ENCODE results near the gene C18orf32. TPM values are rescaled to one million over a fixed set of nuclear protein-coding genes. Genes with fewer than 3 reads are reported as not detected.
"Not testable (repeated sequence)": the region's sequence is repeated elsewhere in the genome, so short reads cannot be mapped to it uniquely, and the experiment has no call there.

C18orf32 gene
- total and polyA plus RNA-seq, 2 donors (not counting 3 experiments of a cell fraction or from before 2014, with no cell fraction given): 20.4 to 27.4 TPM

DNA sequence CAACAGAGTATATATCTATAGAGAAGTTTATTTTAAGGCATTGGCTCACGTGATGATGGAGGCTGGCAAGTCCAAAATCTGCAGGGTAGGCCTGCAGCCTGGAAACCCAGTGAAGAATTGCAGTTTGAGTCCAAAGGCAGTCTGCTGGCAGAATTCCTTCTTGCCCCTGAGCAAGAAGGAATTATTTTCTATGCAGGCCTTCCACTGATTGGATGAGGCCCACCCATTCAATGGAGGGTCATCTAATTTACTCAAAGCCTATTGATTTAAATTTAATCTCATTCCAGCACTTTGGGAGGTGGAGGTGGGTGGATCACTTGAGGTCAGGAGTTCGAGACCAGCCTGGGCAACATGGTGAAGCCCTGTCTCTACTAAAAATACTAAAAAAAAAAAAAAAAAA lies 30.4 kb upstream of the C18orf32 start:
- Histone ChIP-seq H3K9me3 (replicated peaks; ENCODE audit: control insufficient read depth, insufficient read depth, low read length) (no peaks in the 10 kb centered on the region), H3K27me3 (ENCODE audit: control insufficient read depth in 2 of 2, insufficient read depth in 2 of 2, low read length in 2 of 2) (no peaks in the 10 kb centered on the region), H3K9ac (replicated peaks; ENCODE audit: extremely low read depth, insufficient read depth, low read length) (no peak overlapping the region), H3K4me2 (ENCODE audit: insufficient read depth, low read length) (no peak overlapping the region), H3K4me3 (replicated peaks in 1 of 3; ENCODE audit: insufficient read depth in 1 of 3, low read depth in 1 of 3, low read length in 3 of 3) (no peak overlapping the region), H3K36me3 (ENCODE audit: control insufficient read depth in 2 of 2, extremely low read depth in 1 of 2, insufficient read depth in 2 of 2, low read length in 2 of 2) (no peaks in the 10 kb centered on the region), H3K79me2 (ENCODE audit: control insufficient read depth, insufficient read depth, low read length) (no peaks in the 10 kb centered on the region), H3K9me1 (replicated peaks; ENCODE audit: control insufficient read depth, extremely low read depth, insufficient read depth, low read length) (no peaks in the 10 kb centered on the region), H3K4me1 (ENCODE audit: control insufficient read depth, extremely low read depth, insufficient read depth, low read length) (peaks cover 2% of the 10 kb centered on the region), H3K27ac (ENCODE audit: insufficient read depth, low read depth, low read length) (no peak overlapping the region), H2AFZ (ENCODE audit: low read depth, low read length) (no peak overlapping the region), H4K20me1 (replicated peaks; ENCODE audit: control insufficient read depth, extremely low read depth, insufficient read depth, low read length) (no peaks in the 10 kb centered on the region)
- intact Hi-C loops (cut with micrococcal nuclease) (loop anchor here (10.0 kb wide), 1 partner anchor 687 kb away; no protein-coding TSS in a partner anchor), dilution Hi-C loops (cut with MboI; ENCODE audit: extremely low pct_ligation_motif_present, low sequenced_read_pairs) (loop anchor here (25.0 kb wide), 1 partner anchor 345 kb away; no protein-coding TSS in a partner anchor)
- no peak for DNase-seq (ENCODE audit: low read depth, low spot score)
- ChIA-PET POLR2A (no interaction called here), CTCF (interaction anchor here (0.9 to 12.7 kb wide), 3 partner anchors 267 to 341 kb away, joined by 3 to 452 read pairs (median 5); no protein-coding TSS in a partner anchor)
- no TSS peak for BruUV-seq (replicated peaks)
- TF ChIP-seq JUN (IDR thresholded peaks at IDR 0.05; ENCODE audit: borderline replicate concordance, insufficient read depth, insufficient read length, low read depth) (no peak), FOS (IDR thresholded peaks at IDR 0.05; ENCODE audit: borderline replicate concordance, insufficient read depth, low read length) (no peak)
- no peak for FAIRE-seq

DNA sequence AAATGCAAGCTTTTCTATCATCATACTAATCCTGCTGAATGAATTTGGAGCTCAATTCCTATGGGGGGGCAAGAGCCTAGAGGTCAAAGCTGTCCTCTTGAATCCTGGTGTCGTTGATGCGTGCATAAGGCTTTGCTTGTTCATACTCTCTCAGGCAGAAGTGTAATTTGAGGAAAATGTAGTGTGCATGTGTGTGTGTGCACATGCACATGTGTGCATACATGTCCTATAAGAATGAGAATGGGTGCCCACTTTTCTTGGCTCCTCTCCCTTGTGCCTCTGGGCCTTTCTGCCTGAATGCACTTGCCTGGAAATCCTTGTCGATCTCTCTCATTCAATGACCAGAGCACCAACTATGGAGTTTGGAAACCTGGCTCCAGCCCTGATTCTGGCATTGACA lies 28.5 kb upstream of the C18orf32 start:
- BruUV-seq (replicated peaks): no TSS peak
- CTCF ChIA-PET: interaction anchor here (0.6 to 12.7 kb wide), 5 partner anchors 9 to 350 kb away, joined by 3 to 452 read pairs (median 8); no protein-coding TSS in a partner anchor

DNA sequence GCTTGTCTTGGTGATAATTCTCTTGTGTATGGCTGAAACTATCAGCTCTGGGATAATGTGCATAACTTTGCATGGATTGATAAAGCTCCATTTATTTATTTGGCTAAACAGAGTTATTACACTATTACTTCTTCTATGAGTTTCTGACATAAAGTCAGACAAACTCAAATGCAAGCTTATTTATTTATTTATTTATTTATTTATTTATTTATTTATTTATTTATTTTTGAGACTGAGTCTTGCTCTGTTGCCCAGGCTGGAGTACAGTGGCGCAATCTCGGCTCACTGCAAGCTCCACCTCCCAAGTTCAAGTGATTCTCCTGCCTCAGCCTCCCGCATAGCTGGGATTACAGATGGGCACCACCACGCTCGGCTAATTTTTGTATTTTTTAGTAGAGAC lies 28.0 kb upstream of the C18orf32 start:
- not testable (repeated sequence) for H3K9me1 ChIP-seq (replicated peaks; ENCODE audit: control insufficient read depth, extremely low read depth, insufficient read depth, low read length)
- intact Hi-C loops (cut with micrococcal nuclease): loop anchor here (10.0 kb wide), 1 partner anchor 690 kb away; no protein-coding TSS in a partner anchor
- CTCF ChIA-PET: interaction anchor here (0.6 to 12.7 kb wide), 6 partner anchors 9 to 350 kb away, joined by 3 to 452 read pairs (median 6); no protein-coding TSS in a partner anchor

More for the DNA sequence above, 28.5 kb upstream of the C18orf32 start:
- H3K27ac ChIP-seq (ENCODE audit: insufficient read depth, low read depth, low read length): no peak overlapping the region
- no peak overlapping the region for H3K9ac ChIP-seq (replicated peaks; ENCODE audit: extremely low read depth, insufficient read depth, low read length)
- no peak overlapping the region for H3K4me3 ChIP-seq (replicated peaks in 1 of 3; ENCODE audit: insufficient read depth in 1 of 3, low read depth in 1 of 3, low read length in 3 of 3)
- H2AFZ ChIP-seq (ENCODE audit: low read depth, low read length): no peak overlapping the region
- FAIRE-seq (no peak), DNase-seq (ENCODE audit: low read depth, low spot score) (no peak)
- intact Hi-C loops (cut with micrococcal nuclease) (loop anchor here (10.0 kb wide), 1 partner anchor 689 kb away; no protein-coding TSS in a partner anchor), dilution Hi-C loops (cut with MboI; ENCODE audit: extremely low pct_ligation_motif_present, low sequenced_read_pairs) (loop anchor here (25.0 kb wide), 1 partner anchor 347 kb away; no protein-coding TSS in a partner anchor)
- TF ChIP-seq, protein P1, sequence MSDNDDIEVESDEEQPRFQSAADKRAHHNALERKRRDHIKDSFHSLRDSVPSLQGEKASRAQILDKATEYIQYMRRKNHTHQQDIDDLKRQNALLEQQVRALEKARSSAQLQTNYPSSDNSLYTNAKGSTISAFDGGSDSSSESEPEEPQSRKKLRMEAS (IDR thresholded peaks at IDR 0.05; ENCODE audit: insufficient read depth, insufficient read length): no peak
- TF ChIP-seq EZH2 (IDR thresholded peaks at IDR 0.05; ENCODE audit: borderline replicate concordance, low read depth, low read length, severe bottlenecking) (no peak), MYC (IDR thresholded peaks at IDR 0.05; ENCODE audit: low read depth, low read length) (no peak), POLR2AphosphoS5 (IDR thresholded peaks at IDR 0.05; ENCODE audit: insufficient read depth, low read depth, low read length) (no peak), JUN (IDR thresholded peaks at IDR 0.05; ENCODE audit: borderline replicate concordance, insufficient read depth, insufficient read length, low read depth) (no peak)
- TF ChIP-seq, protein P2, sequence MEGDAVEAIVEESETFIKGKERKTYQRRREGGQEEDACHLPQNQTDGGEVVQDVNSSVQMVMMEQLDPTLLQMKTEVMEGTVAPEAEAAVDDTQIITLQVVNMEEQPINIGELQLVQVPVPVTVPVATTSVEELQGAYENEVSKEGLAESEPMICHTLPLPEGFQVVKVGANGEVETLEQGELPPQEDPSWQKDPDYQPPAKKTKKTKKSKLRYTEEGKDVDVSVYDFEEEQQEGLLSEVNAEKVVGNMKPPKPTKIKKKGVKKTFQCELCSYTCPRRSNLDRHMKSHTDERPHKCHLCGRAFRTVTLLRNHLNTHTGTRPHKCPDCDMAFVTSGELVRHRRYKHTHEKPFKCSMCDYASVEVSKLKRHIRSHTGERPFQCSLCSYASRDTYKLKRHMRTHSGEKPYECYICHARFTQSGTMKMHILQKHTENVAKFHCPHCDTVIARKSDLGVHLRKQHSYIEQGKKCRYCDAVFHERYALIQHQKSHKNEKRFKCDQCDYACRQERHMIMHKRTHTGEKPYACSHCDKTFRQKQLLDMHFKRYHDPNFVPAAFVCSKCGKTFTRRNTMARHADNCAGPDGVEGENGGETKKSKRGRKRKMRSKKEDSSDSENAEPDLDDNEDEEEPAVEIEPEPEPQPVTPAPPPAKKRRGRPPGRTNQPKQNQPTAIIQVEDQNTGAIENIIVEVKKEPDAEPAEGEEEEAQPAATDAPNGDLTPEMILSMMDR (IDR thresholded peaks at IDR 0.05; ENCODE audit: extremely low read depth in 1 of 2, insufficient read depth in 1 of 2, low read depth in 1 of 2, low read length in 2 of 2): no peak
- H3K9me3 ChIP-seq (replicated peaks; ENCODE audit: control insufficient read depth, insufficient read depth, low read length): no peaks in the 10 kb centered on the region
- H3K9me1 ChIP-seq (replicated peaks; ENCODE audit: control insufficient read depth, extremely low read depth, insufficient read depth, low read length): no peaks in the 10 kb centered on the region
- H3K79me2 ChIP-seq (ENCODE audit: control insufficient read depth, insufficient read depth, low read length): no peaks in the 10 kb centered on the region
- H3K36me3 ChIP-seq (ENCODE audit: control insufficient read depth in 2 of 2, extremely low read depth in 1 of 2, insufficient read depth in 2 of 2, low read length in 2 of 2): no peaks in the 10 kb centered on the region
- H3K4me2 ChIP-seq (ENCODE audit: insufficient read depth, low read length): no peak overlapping the region
- peaks cover 2% of the 10 kb centered on the region for H3K4me1 ChIP-seq (ENCODE audit: control insufficient read depth, extremely low read depth, insufficient read depth, low read length)
- POLR2A ChIA-PET: no interaction called here
- H4K20me1 ChIP-seq (replicated peaks; ENCODE audit: control insufficient read depth, extremely low read depth, insufficient read depth, low read length): no peaks in the 10 kb centered on the region
- no peaks in the 10 kb centered on the region for H3K27me3 ChIP-seq (ENCODE audit: control insufficient read depth in 2 of 2, insufficient read depth in 2 of 2, low read length in 2 of 2)

More for the DNA sequence above, 28.0 kb upstream of the C18orf32 start:
- H3K9me3 ChIP-seq (replicated peaks; ENCODE audit: control insufficient read depth, insufficient read depth, low read length); H3K4me2 ChIP-seq (ENCODE audit: insufficient read depth, low read length); POLR2A ChIA-PET; FAIRE-seq; H3K4me3 ChIP-seq (replicated peaks in 1 of 3; ENCODE audit: insufficient read depth in 1 of 3, low read depth in 1 of 3, low read length in 3 of 3); H3K79me2 ChIP-seq (ENCODE audit: control insufficient read depth, insufficient read depth, low read length); H4K20me1 ChIP-seq (replicated peaks; ENCODE audit: control insufficient read depth, extremely low read depth, insufficient read depth, low read length); H3K27ac ChIP-seq (ENCODE audit: insufficient read depth, low read depth, low read length); H3K27me3 ChIP-seq (ENCODE audit: control insufficient read depth in 2 of 2, insufficient read depth in 2 of 2, low read length in 2 of 2); H3K36me3 ChIP-seq (ENCODE audit: control insufficient read depth in 2 of 2, extremely low read depth in 1 of 2, insufficient read depth in 2 of 2, low read length in 2 of 2); H2AFZ ChIP-seq (ENCODE audit: low read depth, low read length); H3K4me1 ChIP-seq (ENCODE audit: control insufficient read depth, extremely low read depth, insufficient read depth, low read length); H3K9ac ChIP-seq (replicated peaks; ENCODE audit: extremely low read depth, insufficient read depth, low read length); BruUV-seq (replicated peaks); DNase-seq (ENCODE audit: low read depth, low spot score): not testable (repeated sequence)
- dilution Hi-C loops (cut with MboI; ENCODE audit: extremely low pct_ligation_motif_present, low sequenced_read_pairs): loop anchor here (25.0 kb wide), 1 partner anchor 347 kb away; no protein-coding TSS in a partner anchor

Measured in endothelial cell of umbilical vein (primary cell).